ENCODE results near the gene TMEM259.

The TMEM259 gene

GRCh38 chr19:1055028-1055425 is 34.1 kb upstream of the TMEM259 start:
- no peak overlapping the region for H2BK120ac ChIP-seq (ENCODE audit: low read depth, low read length)
- peaks cover 13 to 64% of the 10 kb centered on the region in 2 experiments for H3K36me3 ChIP-seq (ENCODE audit: control insufficient read depth in 1 of 2, insufficient read depth in 2 of 2, low read depth in 1 of 2, low read length in 2 of 2)
- H4K91ac ChIP-seq (ENCODE audit: low read length) = no peak overlapping the region
- H3K27me3 ChIP-seq (ENCODE audit: control insufficient read depth in 1 of 2, insufficient read depth in 1 of 2, low read length in 2 of 2) = no peaks in the 10 kb centered on the region
- no peak overlapping the region for H2BK12ac ChIP-seq (ENCODE audit: low read length in 2 of 2)
- DNase-seq = no peak
- no peak overlapping the region for H3K9ac ChIP-seq (ENCODE audit: low read length)
- no peaks in the 10 kb centered on the region for H3K4me1 ChIP-seq (ENCODE audit: control insufficient read depth, insufficient read depth, low read depth, low read length)
- H3K4me2 ChIP-seq (ENCODE audit: low read length, poor library complexity, severe bottlenecking) = no peak overlapping the region
- no peak overlapping the region for H3K27ac ChIP-seq (ENCODE audit: low read length, poor library complexity, severe bottlenecking)
- no peaks in the 10 kb centered on the region for H3K79me1 ChIP-seq (replicated peaks; ENCODE audit: low read length, poor library complexity, severe bottlenecking)
- H3K9me3 ChIP-seq (ENCODE audit: control insufficient read depth, low read length) = peaks cover 36% of the 10 kb centered on the region
- WGBS = 98% methylated on average over 14 of the region's 14 CpGs
- H3K4me3 ChIP-seq (ENCODE audit: insufficient read depth in 1 of 2, low read depth in 1 of 2, low read length in 2 of 2) = peak overlapping the region in 1 of 2 experiments; percentile 11
- H4K8ac ChIP-seq (ENCODE audit: low read length) = no peak overlapping the region
- no peak overlapping the region for H2AK5ac ChIP-seq (ENCODE audit: low read length, severe bottlenecking)
- H2AFZ ChIP-seq (ENCODE audit: low read depth, low read length) = no peak overlapping the region
- no peak overlapping the region for H3K18ac ChIP-seq (ENCODE audit: low read depth in 1 of 2, low read length in 2 of 2)
- H2BK5ac ChIP-seq (ENCODE audit: low read depth, low read length, poor library complexity, severe bottlenecking) = no peak overlapping the region
- H2BK15ac ChIP-seq (ENCODE audit: low read depth, poor library complexity, severe bottlenecking) = no peak overlapping the region
- H3K4ac ChIP-seq (ENCODE audit: low read depth in 1 of 2, low read length in 2 of 2) = no peak overlapping the region
- no peak overlapping the region for H3K14ac ChIP-seq (ENCODE audit: low read length in 2 of 2)
- H3K23ac ChIP-seq (ENCODE audit: low read length in 2 of 2) = no peak overlapping the region

GRCh38 chr19:1054102-1055027 is 33.4 kb upstream of the TMEM259 start:
- Histone ChIP-seq H2AFZ (ENCODE audit: low read depth, low read length) (no peak overlapping the region), H4K91ac (ENCODE audit: low read length) (peak overlapping the region; percentile 1), H3K4me1 (ENCODE audit: control insufficient read depth, insufficient read depth, low read depth, low read length) (no peaks in the 10 kb centered on the region), H2AK5ac (ENCODE audit: low read length, severe bottlenecking) (no peak overlapping the region), H2BK5ac (ENCODE audit: low read depth, low read length, poor library complexity, severe bottlenecking) (no peak overlapping the region), H3K27me3 (ENCODE audit: control insufficient read depth in 1 of 2, insufficient read depth in 1 of 2, low read length in 2 of 2) (no peaks in the 10 kb centered on the region), H2BK120ac (ENCODE audit: low read depth, low read length) (no peak overlapping the region), H3K79me1 (replicated peaks; ENCODE audit: low read length, poor library complexity, severe bottlenecking) (no peaks in the 10 kb centered on the region), H3K4me3 (ENCODE audit: insufficient read depth in 1 of 2, low read depth in 1 of 2, low read length in 2 of 2) (no peak overlapping the region), H3K23ac (ENCODE audit: low read length in 2 of 2) (no peak overlapping the region), H2BK12ac (ENCODE audit: low read length in 2 of 2) (no peak overlapping the region), H3K18ac (ENCODE audit: low read depth in 1 of 2, low read length in 2 of 2) (no peak overlapping the region), H3K4ac (ENCODE audit: low read depth in 1 of 2, low read length in 2 of 2) (no peak overlapping the region), H3K36me3 (ENCODE audit: control insufficient read depth in 1 of 2, insufficient read depth in 2 of 2, low read depth in 1 of 2, low read length in 2 of 2) (peaks cover 13 to 64% of the 10 kb centered on the region in 2 experiments), H2BK15ac (ENCODE audit: low read depth, poor library complexity, severe bottlenecking) (no peak overlapping the region), H3K4me2 (ENCODE audit: low read length, poor library complexity, severe bottlenecking) (no peak overlapping the region), H3K9me3 (ENCODE audit: control insufficient read depth, low read length) (peaks cover 33% of the 10 kb centered on the region), H3K14ac (ENCODE audit: low read length in 2 of 2) (no peak overlapping the region), H4K8ac (ENCODE audit: low read length) (no peak overlapping the region), H3K27ac (ENCODE audit: low read length, poor library complexity, severe bottlenecking) (no peak overlapping the region), H3K9ac (ENCODE audit: low read length) (no peak overlapping the region)
- no peak for DNase-seq
- 94% methylated on average over 21 of the region's 28 CpGs for WGBS

- Histone ChIP-seq H3K27me3 (ENCODE audit: control insufficient read depth in 1 of 2, insufficient read depth in 1 of 2, low read length in 2 of 2) (no peaks in the 10 kb centered on the region), H3K4me1 (ENCODE audit: control insufficient read depth, insufficient read depth, low read depth, low read length) (no peaks in the 10 kb centered on the region), H3K4ac (ENCODE audit: low read depth in 1 of 2, low read length in 2 of 2) (no peak overlapping the region), H2BK120ac (ENCODE audit: low read depth, low read length) (no peak overlapping the region), H3K27ac (ENCODE audit: low read length, poor library complexity, severe bottlenecking) (no peak overlapping the region), H3K36me3 (ENCODE audit: control insufficient read depth in 1 of 2, insufficient read depth in 2 of 2, low read depth in 1 of 2, low read length in 2 of 2) (peaks cover 13 to 62% of the 10 kb centered on the region in 2 experiments), H3K9me3 (ENCODE audit: control insufficient read depth, low read length) (peaks cover 27% of the 10 kb centered on the region), H3K79me1 (replicated peaks; ENCODE audit: low read length, poor library complexity, severe bottlenecking) (no peaks in the 10 kb centered on the region), H2BK15ac (ENCODE audit: low read depth, poor library complexity, severe bottlenecking) (no peak overlapping the region), H2BK12ac (ENCODE audit: low read length in 2 of 2) (no peak overlapping the region), H3K4me3 (ENCODE audit: insufficient read depth in 1 of 2, low read depth in 1 of 2, low read length in 2 of 2) (no peak overlapping the region), H3K18ac (ENCODE audit: low read depth in 1 of 2, low read length in 2 of 2) (no peak overlapping the region), H2AFZ (ENCODE audit: low read depth, low read length) (no peak overlapping the region), H4K8ac (ENCODE audit: low read length) (no peak overlapping the region), H3K14ac (ENCODE audit: low read length in 2 of 2) (no peak overlapping the region), H3K23ac (ENCODE audit: low read length in 2 of 2) (no peak overlapping the region), H3K4me2 (ENCODE audit: low read length, poor library complexity, severe bottlenecking) (no peak overlapping the region), H2BK5ac (ENCODE audit: low read depth, low read length, poor library complexity, severe bottlenecking) (no peak overlapping the region), H2AK5ac (ENCODE audit: low read length, severe bottlenecking) (no peak overlapping the region), H3K9ac (ENCODE audit: low read length) (no peak overlapping the region), H4K91ac (ENCODE audit: low read length) (no peak overlapping the region)
- no peak for DNase-seq
- WGBS = 91% methylated on average over 31 of the region's 31 CpGs
These were observed 32.5 kb upstream of the TMEM259 start for GRCh38 chr19:1053176-1054101.

All from mesenchymal stem cell (in vitro differentiated cells and primary cell).